HepG2 (cell line): ENCODE results near the gene NAB2. TPM values are rescaled to one million over a fixed set of nuclear protein-coding genes. Genes with fewer than 3 reads are reported as not detected.

ENCODE experiments used
- ATAC-seq: fragments of 200-7000 bp; cut with Tn5 transposase; 3 replicates; pipeline ENCODE4 v1.9.1; 2020; ENCODE audit warnings: mild to moderate bottlenecking, moderate library complexity
- BruUV-seq: library from RNA; stranded (reverse); fragments of 400-500 nt; replicated peaks from 2 replicates; lab custom pipeline; 2021; lab: Mats Ljungman, UMichigan
- CTCF ChIA-PET: fragments of 300-600 bp; formaldehyde crosslinking; extraction: SDS; loops from one replicate; lab custom pipeline; 2021; ENCODE audit warnings: low total read pairs, inconsistent platforms, low intra/inter-chr PET ratio; lab: Yijun Ruan, JAX
- POLR2A ChIA-PET: fragments of 350-600 bp; sonication (Branson Sonifier 250); formaldehyde crosslinking; loops from one replicate; lab custom pipeline; 2020; ENCODE audit warnings: antibody characterized with exemption, inconsistent platforms; lab: Yijun Ruan, JAX
- DNase-seq: peaks from one replicate; pipeline ENCODE4 v3.0.0-alpha.2; 2015; ENCODE audit warnings: low spot score
- FAIRE-seq: peaks from 3 replicates; lab custom pipeline; 2011; peaks lifted over from hg19 to GRCh38; lab: Jason Lieb, UNC
- H2AFZ ChIP-seq: one replicate; pipeline ENCODE4 v1.6.1; 2011; ENCODE audit warnings: low read length, inconsistent platforms
- H3K27ac ChIP-seq: fragments of 300-600 bp; 3 replicates; pipeline ENCODE4 v1.8.0; 2011; ENCODE audit warnings: mixed run types, mild to moderate bottlenecking, mixed read lengths, low read length, inconsistent platforms; ENCODE audit not compliant: insufficient read depth; ENCODE audit errors: extremely low read length
- H3K27me3 ChIP-seq, 2 experiments: fragments of 200-600 bp in 1 of 2; 2 replicates in 1 of 2; 3 replicates in 1 of 2; pipeline versions ENCODE4 v1.6.0 to v1.8.0; 2011; ENCODE audit warnings: low read length in 2 of 2, mild to moderate bottlenecking in 2 of 2, moderate library complexity in 2 of 2, inconsistent platforms in 1 of 2; ENCODE audit not compliant: insufficient read depth in 2 of 2, control insufficient read depth in 1 of 2
- H3K36me3 ChIP-seq, 2 experiments: fragments of 200-600 bp in 1 of 2; replicated peaks in 1 of 2; 2 replicates in 1 of 2; 3 replicates in 1 of 2; pipeline versions ENCODE4 v1.5.1 to v1.8.0; 2011; ENCODE audit warnings: low read length in 2 of 2, inconsistent platforms in 1 of 2; ENCODE audit not compliant: insufficient read depth in 2 of 2, control insufficient read depth in 1 of 2
- H3K4me1 ChIP-seq: 2 replicates; pipeline ENCODE4 v1.5.1; 2012; ENCODE audit warnings: low read length, inconsistent platforms; ENCODE audit not compliant: insufficient read depth
- H3K4me2 ChIP-seq: 2 replicates; pipeline ENCODE4 v1.6.0; 2011; ENCODE audit warnings: low read depth, low read length, inconsistent platforms
- H3K4me3 ChIP-seq, 3 experiments: fragments of 200-600 bp in 1 of 3; sonication (generic), shearing (Covaris generic) in 1 of 3; replicated peaks in 1 of 3; 2 replicates each; pipeline ENCODE4 v1.5.1; 2011 to 2016; ENCODE audit warnings: low read length in 3 of 3, inconsistent platforms in 2 of 3, low read depth in 2 of 3, mild to moderate bottlenecking in 2 of 3, control low read depth in 1 of 3, mixed read lengths in 1 of 3; ENCODE audit not compliant: insufficient read depth in 1 of 3
- H3K79me2 ChIP-seq: one replicate; pipeline ENCODE4 v1.6.1; 2011; ENCODE audit warnings: low read length, inconsistent platforms; ENCODE audit not compliant: insufficient read depth
- H3K9ac ChIP-seq: 2 replicates; pipeline ENCODE4 v1.6.0; 2011; ENCODE audit warnings: mild to moderate bottlenecking, low read depth, low read length, inconsistent platforms; ENCODE audit not compliant: insufficient read depth
- H3K9me3 ChIP-seq: 2 replicates; pipeline ENCODE4 v1.5.1; 2012; ENCODE audit warnings: mild to moderate bottlenecking, low read length
- H4K20me1 ChIP-seq: 2 replicates; pipeline ENCODE4 v1.6.0; 2011; ENCODE audit warnings: inconsistent platforms, mild to moderate bottlenecking, low read length, moderate library complexity; ENCODE audit not compliant: insufficient read depth
- ADNP ChIP-seq: sonication (generic); formaldehyde crosslinking; IDR thresholded peaks from 2 replicates; pipeline ENCODE4 v1.4.0; 2020; ENCODE audit warnings: missing genetic modification reagents
- ATRX ChIP-seq: sonication (generic); formaldehyde crosslinking; IDR thresholded peaks from 2 replicates; pipeline ENCODE4 v1.4.0; 2020; ENCODE audit warnings: missing genetic modification reagents, borderline replicate concordance
- CBFB ChIP-seq: sonication (generic); formaldehyde crosslinking; IDR thresholded peaks from 2 replicates; pipeline ENCODE4 v1.4.0; 2020; ENCODE audit warnings: missing genetic modification reagents
- CEBPG ChIP-seq: IDR thresholded peaks from 2 replicates; pipeline ENCODE4 v1.6.1; 2016
- CENPX ChIP-seq: sonication (generic); formaldehyde crosslinking; IDR thresholded peaks from 2 replicates; pipeline ENCODE4 v1.9.0; 2021; ENCODE audit warnings: mild to moderate bottlenecking, missing genetic modification reagents, moderate library complexity
- DNMT3B ChIP-seq: conservative IDR thresholded peaks from 2 replicates; pipeline ENCODE4 v1.6.1; 2016; ENCODE audit warnings: missing biosample characterization, control low read depth
- ESRRA ChIP-seq: sonication (generic); formaldehyde crosslinking; IDR thresholded peaks from 2 replicates; pipeline ENCODE4 v1.5.1; 2020; ENCODE audit warnings: mild to moderate bottlenecking, low read depth, missing genetic modification reagents
- FOXC1 ChIP-seq: sonication (generic); formaldehyde crosslinking; IDR thresholded peaks from 2 replicates; pipeline ENCODE4 v1.8.0; 2022; ENCODE audit warnings: mild to moderate bottlenecking, missing genetic modification reagents, borderline replicate concordance
- FOXP1 ChIP-seq, 2 experiments: fragments of 450-650 bp in 1 of 2; IDR thresholded peaks; 2 replicates each; pipeline ENCODE4 v1.6.1; 2017 to 2018; ENCODE audit warnings: antibody characterized with exemption in 1 of 2
- HOXA7 ChIP-seq: sonication (generic); formaldehyde crosslinking; IDR thresholded peaks from 2 replicates; pipeline ENCODE4 v1.8.1; 2022; ENCODE audit warnings: mild to moderate bottlenecking, missing genetic modification reagents, moderate library complexity
- JUND ChIP-seq: sonication (generic); formaldehyde crosslinking; IDR thresholded peaks from 2 replicates; pipeline ENCODE4 v1.8.0; 2022; ENCODE audit warnings: mild to moderate bottlenecking, missing genetic modification reagents
- MIXL1 ChIP-seq: IDR thresholded peaks from 2 replicates; pipeline ENCODE4 v1.6.1; 2016
- NFE2L2 ChIP-seq: fragments of 150-350 bp; IDR thresholded peaks from 2 replicates; pipeline ENCODE4 v1.6.1; 2014; ENCODE audit warnings: low read length
- NONO ChIP-seq, 2 experiments: fragments of 450-650 bp in 1 of 2; sonication (generic) in 1 of 2; formaldehyde crosslinking in 1 of 2; IDR thresholded peaks in 1 of 2; conservative IDR thresholded peaks in 1 of 2; 2 replicates each; pipeline versions ENCODE4 v1.6.1 to v1.8.0; 2017 to 2022; ENCODE audit warnings: mild to moderate bottlenecking in 1 of 2, missing genetic modification reagents in 1 of 2, moderate library complexity in 1 of 2
- SMAD3 ChIP-seq: sonication (generic); formaldehyde crosslinking; IDR thresholded peaks from 2 replicates; pipeline ENCODE4 v1.4.0; 2020; ENCODE audit warnings: missing genetic modification reagents
- SMARCC2 ChIP-seq: fragments of 450-650 bp; IDR thresholded peaks from 2 replicates; pipeline ENCODE4 v1.6.1; 2017; ENCODE audit warnings: antibody characterized with exemption, mild to moderate bottlenecking
- STAG1 ChIP-seq: sonication (generic); formaldehyde crosslinking; IDR thresholded peaks from 2 replicates; pipeline ENCODE4 v1.4.0; 2020; ENCODE audit warnings: missing genetic modification reagents
- ZNF432 ChIP-seq: sonication (generic); formaldehyde crosslinking; IDR thresholded peaks from 2 replicates; pipeline ENCODE4 v1.5.0; 2020; ENCODE audit warnings: missing genetic modification reagents, mild to moderate bottlenecking, borderline replicate concordance
- ZNF530 ChIP-seq: sonication (generic); formaldehyde crosslinking; IDR thresholded peaks from 2 replicates; pipeline ENCODE4 v1.5.0; 2020; ENCODE audit warnings: low read depth, mild to moderate bottlenecking, missing genetic modification reagents
- ZNF567 ChIP-seq: sonication (generic); formaldehyde crosslinking; IDR thresholded peaks from 2 replicates; pipeline ENCODE4 v1.8.1; 2023; ENCODE audit warnings: mild to moderate bottlenecking, missing genetic modification reagents, borderline replicate concordance
- WGBS: methylation state at CpG from one replicate; pipeline ENCODE4 v1.1.6; 2017; ENCODE audit warnings: low lambda C conversion rate; 5-methylcytosine and 5-hydroxymethylcytosine counted together
- in situ Hi-C: cut with HindIII; loops from 2 replicates; pipeline ENCODE4 v1.10.0; 2017; ENCODE audit warnings: low pct_unique_long_range_greater_than_20kb; ENCODE audit not compliant: extremely low pct_ligation_motif_present
- intact Hi-C: fragments of 100-400 bp; cut with micrococcal nuclease; formaldehyde crosslinking; loops from one replicate; pipeline ENCODE4 v1.10.0; 2022; ENCODE audit not compliant: unreplicated experiment
- polyA plus RNA-seq, 8 experiments: library from polyadenylated mRNA; depleted of rRNA in 3 of 8; stranded (reverse) in 7 of 8; unstranded in 1 of 8; fragments of >200 nt; fragmentation: Illumina TruSeq in 4 of 8; extraction: Trizol in 4 of 8; gene quantifications; 2 replicates each; pipeline versions ENCODE4 v1.2.1 to v1.2.3, GENCODE V29; 2011 to 2016; ENCODE audit warnings: low read depth in 4 of 8, missing spikeins in 1 of 8, mixed read lengths in 1 of 8; ENCODE audit not compliant: insufficient read depth in 1 of 8
- total RNA-seq, 5 experiments: library from RNA; depleted of rRNA; stranded (reverse); fragments of >200 nt; fragmentation: Illumina TruSeq; extraction: Trizol; gene quantifications; 2 replicates each; pipeline ENCODE4 v1.2.3, GENCODE V29; 2016; ENCODE audit warnings: low read depth in 1 of 5
- TF ChIP-seq, protein P1 (sequence below): sonication (generic); formaldehyde crosslinking; IDR thresholded peaks from 2 replicates; pipeline ENCODE4 v1.8.1; 2023; ENCODE audit warnings: mild to moderate bottlenecking, missing genetic modification reagents

NAB2 gene
- total and polyA plus RNA-seq, 2 of the 13 experiments (the other 11 are each of a cell fraction or from before 2014, with no cell fraction given) = 11.7 to 12.9 TPM

DNA sequence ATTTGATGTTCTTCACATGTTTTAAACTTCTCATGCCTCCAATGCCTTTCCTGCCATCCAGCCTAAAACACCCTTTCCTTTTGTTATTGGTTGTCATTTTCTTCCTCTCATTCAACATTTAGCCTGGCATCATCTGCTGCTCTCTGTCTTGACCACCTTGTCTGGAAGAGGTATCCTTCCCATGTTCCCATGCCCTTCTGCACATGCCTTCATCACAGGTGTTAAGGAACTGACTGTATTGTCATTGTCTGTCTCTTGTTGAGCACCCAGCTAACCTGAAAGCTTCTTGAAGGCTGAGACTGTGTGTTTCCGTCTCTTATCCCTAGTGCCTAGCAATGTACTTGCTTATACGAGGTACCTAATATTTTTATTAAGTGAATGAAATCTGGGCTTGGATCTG lies 34.9 kb downstream of the NAB2 start:
- H2AFZ ChIP-seq = no peak overlapping the region
- POLR2A ChIA-PET = interaction anchor here (0.9 to 16.0 kb wide), 6 partner anchors 9 to 59 kb away, joined by 3 to 827 read pairs (median 6); partner anchors contain the start of gene LRP1-AS
- in situ Hi-C loops = no loop called here

DNA sequence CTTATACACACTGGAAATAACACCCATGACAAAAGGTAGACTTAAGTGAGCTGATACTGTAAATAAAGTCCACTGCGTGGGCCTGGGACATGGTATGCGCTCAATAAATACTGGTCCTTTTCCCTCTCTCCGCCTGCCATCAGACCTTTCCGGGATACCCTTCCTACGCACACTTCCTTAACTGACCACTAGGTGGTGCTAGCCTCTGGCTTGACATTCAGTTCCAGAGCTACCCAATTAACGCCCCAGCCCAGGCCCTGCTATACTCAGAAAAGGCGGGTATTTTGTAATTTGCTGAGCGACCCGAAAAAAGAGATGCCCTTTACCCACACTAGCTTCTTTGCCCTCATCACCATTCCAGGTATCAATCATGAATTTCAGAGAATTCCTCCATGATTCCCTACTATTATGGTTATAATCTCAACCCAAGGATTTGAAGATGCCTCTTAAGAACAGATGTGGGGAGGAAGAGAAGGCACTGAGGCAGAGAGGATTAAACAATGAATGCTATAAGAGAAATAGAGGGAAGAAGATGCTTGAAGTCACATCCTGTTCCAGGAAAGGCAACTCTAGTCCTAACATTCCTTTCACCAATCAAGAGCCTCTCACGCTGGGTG lies 35.5 kb downstream of the NAB2 start:
- H4K20me1 ChIP-seq = no peaks in the 10 kb centered on the region
- BruUV-seq = no TSS peak
- intact Hi-C loops (loop anchor here (1.0 kb wide), 1 partner anchor 59 kb away; no protein-coding TSS in a partner anchor), in situ Hi-C loops (no loop called here)
- POLR2A ChIA-PET = interaction anchor here (0.9 to 16.0 kb wide), 7 partner anchors 9 to 59 kb away, joined by 3 to 827 read pairs (median 5); partner anchors contain the start of genes LRP1-AS and NEMP1
- no peaks in the 10 kb centered on the region for H3K9me3 ChIP-seq
- H3K4me1 ChIP-seq = peaks cover 10% of the 10 kb centered on the region
- CTCF ChIA-PET = interaction anchor here (2.3 to 2.7 kb wide), 3 partner anchors 48 to 59 kb away, joined by 28 to 47 read pairs (median 37); no protein-coding TSS in a partner anchor
- no peak overlapping the region for H3K4me2 ChIP-seq
- H2AFZ ChIP-seq = no peak overlapping the region
- no peak overlapping the region for H3K9ac ChIP-seq
- no peaks in the 10 kb centered on the region; a peak in 1 of 5 replicates for H3K27me3 ChIP-seq
- FAIRE-seq = peak; percentile 92
- H3K79me2 ChIP-seq = peaks cover 7% of the 10 kb centered on the region
- peak; percentile 49 for ATAC-seq
- H3K27ac ChIP-seq = no peak overlapping the region
- no peaks in the 10 kb centered on the region for H3K36me3 ChIP-seq
- 16% methylated on average over 10 of the region's 10 CpGs for WGBS
- DNase-seq = peak; percentile 73
- no peak overlapping the region for H3K4me3 ChIP-seq
- no peak for TF ChIP-seq JUND
- TF ChIP-seq ZNF530 = no peak
- no peak for TF ChIP-seq NFE2L2
- peak; percentile 86; the same call in 1 of the 2 replicates for TF ChIP-seq MIXL1 (CRISPR knock-in tag)
- TF ChIP-seq ZNF432 = no peak
- no peak for TF ChIP-seq DNMT3B (CRISPR knock-in tag)
- TF ChIP-seq ESRRA (CRISPR knock-in tag) = no peak
- no peak for TF ChIP-seq SMAD3 (CRISPR knock-in tag)
- TF ChIP-seq CENPX (CRISPR knock-in tag) = no peak
- TF ChIP-seq FOXC1 (CRISPR knock-in tag) = no peak
- TF ChIP-seq SMARCC2 = no peak
- TF ChIP-seq FOXP1 (IDR thresholded peaks at IDR 0.05) = no peak
- no peak for TF ChIP-seq FOXP1 (CRISPR knock-in tag; IDR thresholded peaks at IDR 0.05)
- TF ChIP-seq, protein P1, sequence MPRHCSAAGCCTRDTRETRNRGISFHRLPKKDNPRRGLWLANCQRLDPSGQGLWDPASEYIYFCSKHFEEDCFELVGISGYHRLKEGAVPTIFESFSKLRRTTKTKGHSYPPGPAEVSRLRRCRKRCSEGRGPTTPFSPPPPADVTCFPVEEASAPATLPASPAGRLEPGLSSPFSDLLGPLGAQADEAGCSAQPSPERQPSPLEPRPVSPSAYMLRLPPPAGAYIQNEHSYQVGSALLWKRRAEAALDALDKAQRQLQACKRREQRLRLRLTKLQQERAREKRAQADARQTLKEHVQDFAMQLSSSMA (CRISPR knock-in tag) = no peak
- TF ChIP-seq ZNF567 (CRISPR knock-in tag) = no peak
- TF ChIP-seq CEBPG (CRISPR knock-in tag) = no peak
- TF ChIP-seq NONO (IDR thresholded peaks at IDR 0.05) = no peak
- no peak for TF ChIP-seq NONO (CRISPR knock-in tag; conservative IDR thresholded peaks at IDR 0.05)
- no peak for TF ChIP-seq ADNP (CRISPR knock-in tag)
- TF ChIP-seq CBFB (CRISPR knock-in tag) = no peak
- peak; percentile 92 for TF ChIP-seq STAG1 (CRISPR knock-in tag)

More for the DNA sequence above, 34.9 kb downstream of the NAB2 start:
- TF ChIP-seq ATRX (CRISPR knock-in tag) (no peak), HOXA7 (CRISPR knock-in tag) (no peak)
- CTCF ChIA-PET = interaction anchor here (2.3 to 2.7 kb wide), 3 partner anchors 49 to 59 kb away, joined by 28 to 47 read pairs (median 37); no protein-coding TSS in a partner anchor
- peaks cover 10% of the 10 kb centered on the region for H3K4me1 ChIP-seq
- H3K79me2 ChIP-seq = peaks cover 3% of the 10 kb centered on the region
- no peaks in the 10 kb centered on the region; a peak in 1 of 5 replicates for H3K27me3 ChIP-seq
- peak; percentile 4 for FAIRE-seq
- no peaks in the 10 kb centered on the region for H3K36me3 ChIP-seq
- no peaks in the 10 kb centered on the region for H4K20me1 ChIP-seq
- no peak overlapping the region for H3K4me2 ChIP-seq
- H3K9ac ChIP-seq = no peak overlapping the region
- intact Hi-C loops = loop anchor here (1.0 kb wide), 1 partner anchor 59 kb away; no protein-coding TSS in a partner anchor
- ATAC-seq = no peak
- H3K9me3 ChIP-seq = no peaks in the 10 kb centered on the region
- H3K4me3 ChIP-seq = no peak overlapping the region
- H3K27ac ChIP-seq = no peak overlapping the region
- DNase-seq = no peak
- 28% methylated on average over 2 of the region's 2 CpGs for WGBS
- BruUV-seq = no TSS peak
